GM12865 (cell line): ENCODE measurements around the gene ACAA1.

Experiments used
- DNase-seq: peaks from one replicate; pipeline ENCODE4 v3.0.0; 2010; ENCODE audit warnings: low read depth
- H3K4me3 ChIP-seq: 2 replicates; pipeline ENCODE4 v1.5.1; 2011; ENCODE audit warnings: mild to moderate bottlenecking, low read depth, low read length, control low read depth
- TF ChIP-seq, protein P1 (sequence below): IDR thresholded peaks from 2 replicates; pipeline ENCODE4 v1.5.1; 2011; ENCODE audit warnings: low read length, control low read depth, low read depth, inconsistent platforms; ENCODE audit not compliant: insufficient read depth; ENCODE audit errors: missing control alignments

Gene ACAA1

DNA sequence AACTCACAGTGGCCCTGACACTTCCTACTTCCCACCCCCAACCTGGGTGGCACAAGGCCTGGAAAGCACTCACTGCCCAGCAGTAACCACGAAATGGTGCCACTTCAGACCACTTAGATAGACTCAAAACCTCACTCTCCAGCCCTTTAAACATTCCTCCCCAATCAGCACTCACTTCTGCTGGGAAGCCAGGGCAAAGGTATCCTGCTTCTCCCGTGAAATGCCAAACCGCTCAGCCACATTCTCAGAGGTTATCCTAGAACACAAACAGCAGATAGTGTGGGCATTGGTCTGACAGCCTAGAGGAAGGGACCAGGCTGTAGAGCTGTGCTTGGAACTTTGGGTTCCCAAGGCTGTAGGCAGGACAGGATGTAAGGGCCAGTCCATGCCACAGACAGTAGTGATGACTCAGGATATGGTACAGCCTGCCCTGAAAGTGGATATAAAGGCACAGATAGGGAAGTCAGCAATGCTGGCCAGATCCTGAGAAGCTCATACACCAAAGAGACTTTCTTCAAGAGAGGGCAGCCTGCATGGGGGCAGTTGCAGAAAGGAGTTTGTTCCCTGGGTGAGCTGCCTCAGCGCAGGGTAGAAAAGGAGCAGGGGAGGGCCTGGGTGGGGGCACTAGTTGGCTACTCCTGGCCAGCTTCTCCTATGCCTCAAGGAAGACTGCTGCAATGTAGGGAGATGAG, 9.2 kb downstream of the ACAA1 start:
- no peak overlapping the region for H3K4me3 ChIP-seq
- TF ChIP-seq, protein P1, sequence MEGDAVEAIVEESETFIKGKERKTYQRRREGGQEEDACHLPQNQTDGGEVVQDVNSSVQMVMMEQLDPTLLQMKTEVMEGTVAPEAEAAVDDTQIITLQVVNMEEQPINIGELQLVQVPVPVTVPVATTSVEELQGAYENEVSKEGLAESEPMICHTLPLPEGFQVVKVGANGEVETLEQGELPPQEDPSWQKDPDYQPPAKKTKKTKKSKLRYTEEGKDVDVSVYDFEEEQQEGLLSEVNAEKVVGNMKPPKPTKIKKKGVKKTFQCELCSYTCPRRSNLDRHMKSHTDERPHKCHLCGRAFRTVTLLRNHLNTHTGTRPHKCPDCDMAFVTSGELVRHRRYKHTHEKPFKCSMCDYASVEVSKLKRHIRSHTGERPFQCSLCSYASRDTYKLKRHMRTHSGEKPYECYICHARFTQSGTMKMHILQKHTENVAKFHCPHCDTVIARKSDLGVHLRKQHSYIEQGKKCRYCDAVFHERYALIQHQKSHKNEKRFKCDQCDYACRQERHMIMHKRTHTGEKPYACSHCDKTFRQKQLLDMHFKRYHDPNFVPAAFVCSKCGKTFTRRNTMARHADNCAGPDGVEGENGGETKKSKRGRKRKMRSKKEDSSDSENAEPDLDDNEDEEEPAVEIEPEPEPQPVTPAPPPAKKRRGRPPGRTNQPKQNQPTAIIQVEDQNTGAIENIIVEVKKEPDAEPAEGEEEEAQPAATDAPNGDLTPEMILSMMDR = no peak
- no peak for DNase-seq

DNA sequence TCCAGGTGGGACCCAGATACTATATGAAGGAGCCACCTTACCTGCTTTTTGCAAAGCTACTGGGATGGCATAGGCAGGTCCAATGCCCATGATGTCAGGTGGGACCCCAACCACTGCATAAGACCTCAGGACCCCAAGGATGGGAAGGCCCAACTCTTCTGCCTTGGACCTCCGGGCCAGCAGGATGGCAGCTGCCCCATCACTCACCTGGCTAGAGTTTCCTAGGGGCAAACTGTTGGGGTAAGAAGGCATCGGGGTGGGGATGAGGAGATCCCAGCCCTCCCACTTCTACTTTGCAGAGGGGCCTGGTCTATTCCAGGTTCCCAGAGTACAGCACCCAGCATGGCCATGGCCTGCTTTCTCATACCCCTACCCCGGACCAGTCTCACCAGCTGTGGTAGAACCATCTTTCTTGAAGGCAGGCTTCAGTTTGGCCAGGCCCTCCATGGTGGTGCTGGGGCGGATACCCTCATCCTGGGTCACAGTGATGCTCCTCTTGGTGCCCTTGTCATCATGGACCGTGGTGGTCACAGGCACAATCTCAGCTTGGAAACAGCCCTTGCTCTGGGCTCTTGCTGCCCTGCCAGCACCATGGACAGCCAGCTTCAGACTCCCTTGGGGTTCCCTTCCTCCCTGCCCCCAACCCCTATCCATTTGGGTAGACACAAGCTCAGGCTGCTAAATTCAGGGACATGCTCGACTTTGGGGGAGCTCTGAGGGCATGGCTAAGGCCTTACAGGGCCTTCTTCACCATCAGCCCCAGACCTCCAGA, 10.6 kb downstream of the ACAA1 start:
- no peak overlapping the region for H3K4me3 ChIP-seq
- TF ChIP-seq, protein P1 = no peak
- DNase-seq = no peak

DNA sequence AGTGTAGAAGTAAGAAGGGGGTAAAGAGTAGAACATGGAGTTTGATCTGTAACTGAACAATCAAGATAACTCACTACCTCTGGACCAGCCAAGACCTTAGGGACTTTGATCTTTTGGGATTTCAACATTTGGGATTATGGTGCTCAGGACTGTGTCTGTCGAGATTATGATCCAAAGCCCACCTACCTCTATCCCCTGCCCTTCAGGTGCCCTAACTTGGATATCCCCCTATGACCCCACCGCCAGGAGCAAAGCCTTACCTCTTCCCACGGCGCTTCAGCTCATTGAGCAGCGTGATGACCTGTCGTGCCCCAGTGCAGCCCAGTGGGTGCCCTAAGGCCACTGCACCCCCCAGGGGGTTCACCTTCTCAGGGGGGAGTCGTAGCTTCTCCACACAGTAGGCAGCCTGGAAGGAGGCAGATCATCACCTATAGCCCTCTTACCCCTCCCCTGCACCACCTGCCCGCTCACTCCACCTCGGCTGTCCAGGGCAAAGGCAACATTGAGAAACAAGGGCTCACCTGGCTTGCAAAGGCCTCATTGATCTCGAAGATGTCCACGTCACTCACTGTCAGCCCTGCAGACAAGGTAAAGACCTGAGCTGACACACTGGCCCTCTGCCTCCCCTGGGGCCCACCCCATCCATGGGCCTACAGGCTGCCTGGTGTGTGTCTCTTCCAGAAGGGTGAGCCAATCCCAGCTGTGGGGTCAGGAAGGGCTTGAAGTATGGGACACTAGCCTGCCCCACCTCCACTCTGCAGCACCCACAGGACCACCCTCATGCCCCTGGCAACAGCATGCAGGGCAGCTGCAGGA, 11.4 kb downstream of the ACAA1 start:
- no peak overlapping the region for H3K4me3 ChIP-seq
- no peak for DNase-seq

DNA sequence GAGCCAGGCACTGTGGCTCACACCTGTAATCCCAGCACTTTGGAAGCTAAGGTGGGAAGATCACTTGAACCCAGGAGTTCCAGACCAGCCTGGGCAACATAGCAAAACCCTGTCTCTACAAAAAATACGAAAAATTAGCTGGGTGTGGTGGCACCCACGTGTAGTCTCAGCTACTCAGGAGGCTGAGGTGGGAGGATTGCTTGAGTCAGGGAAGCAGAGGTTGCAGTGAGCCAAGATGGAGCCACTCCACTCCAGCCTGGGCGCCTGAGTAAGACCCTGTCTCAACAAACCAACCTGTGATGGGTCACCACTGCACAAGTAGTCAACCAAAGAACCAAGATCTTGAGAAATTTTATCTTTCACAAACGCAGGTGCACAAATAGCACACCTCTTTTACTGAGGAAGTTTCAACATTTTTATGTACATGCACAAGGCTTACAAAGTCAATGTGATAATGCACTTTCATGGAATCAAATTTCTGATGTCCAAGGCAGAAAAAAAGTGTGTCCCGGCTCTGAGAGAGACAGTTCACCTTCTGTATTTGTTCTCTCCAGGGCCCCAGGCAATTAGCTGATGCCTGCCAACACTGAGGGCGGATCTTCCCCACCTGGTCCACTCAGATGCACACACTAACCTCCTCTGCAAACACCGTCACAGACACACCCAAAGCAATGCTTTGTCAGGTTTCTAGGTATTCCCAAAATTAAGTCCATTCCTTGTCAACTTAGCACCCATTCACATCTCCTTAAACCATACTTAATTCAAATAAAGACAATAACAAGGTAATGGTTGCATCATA, 12.4 kb downstream of the ACAA1 start:
- no peak overlapping the region for H3K4me3 ChIP-seq
- DNase-seq = no peak
- TF ChIP-seq, protein P1 = no peak

More for the DNA sequence above, 11.4 kb downstream of the ACAA1 start:
- TF ChIP-seq, protein P1 = no peak

DNA sequence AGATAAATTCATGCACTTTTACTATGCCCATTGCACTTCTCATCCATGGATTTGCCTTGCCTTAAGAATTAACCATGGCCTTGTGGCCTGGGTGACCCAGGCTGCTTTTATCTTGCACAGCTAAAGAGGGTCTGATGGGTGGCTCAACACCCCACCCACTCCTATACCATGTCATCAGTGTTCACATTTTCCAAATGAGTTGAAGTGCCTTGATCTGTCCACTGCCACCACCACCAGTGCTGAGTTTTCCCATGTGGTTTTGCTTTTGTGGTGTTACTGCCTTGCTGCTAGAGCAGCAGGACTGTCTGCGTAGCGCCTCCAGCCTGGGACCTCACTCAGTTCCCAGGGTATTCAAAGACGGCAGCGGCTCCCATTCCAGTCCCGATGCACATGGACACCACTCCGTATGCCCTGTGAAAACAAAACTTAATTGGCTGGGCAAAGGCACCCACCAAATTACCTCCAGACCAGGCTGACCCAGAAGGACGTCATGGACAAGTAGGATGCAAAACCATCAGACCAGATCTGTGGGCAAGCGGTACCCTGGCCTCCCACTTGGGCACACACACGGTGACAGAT, 14.1 kb downstream of the ACAA1 start:
- no peak overlapping the region for H3K4me3 ChIP-seq
- TF ChIP-seq, protein P1 = no peak
- no peak for DNase-seq
